ENCODE results near the gene HBE1. TPM values are rescaled to one million over a fixed set of nuclear protein-coding genes. Genes with fewer than 3 reads are reported as not detected.

The HBE1 gene
- total RNA-seq, 1 experiment from 2014 or later = 3.2 TPM

GRCh38 chr11:5289696-5290095 lies 20.0 kb upstream of the HBE1 start:
- H3K4me3 ChIP-seq (ENCODE audit: low read depth in 2 of 2, low read length in 2 of 2) = no peak overlapping the region
- H3K27ac ChIP-seq (ENCODE audit: low read length) = no peak overlapping the region
- no peaks in the 10 kb centered on the region for H3K9me3 ChIP-seq (ENCODE audit: control insufficient read depth, insufficient read depth, low read depth, low read length)
- H3K27me3 ChIP-seq (ENCODE audit: control insufficient read depth, insufficient read depth, low read length) = no peaks in the 10 kb centered on the region
- intact Hi-C loops (cut with micrococcal nuclease; ENCODE audit: unreplicated experiment) (loop anchor here (2.0 to 10.0 kb wide), 3 partner anchors 85 to 1105 kb away; no protein-coding TSS in a partner anchor), in situ Hi-C loops (cut with HindIII; ENCODE audit: low pct_unique_long_range_greater_than_20kb, low sequenced_read_pairs) (no loop called here)
- no peaks in the 10 kb centered on the region for H3K4me1 ChIP-seq (ENCODE audit: control insufficient read depth, insufficient read depth, low read length)
- DNase-seq (ENCODE audit: low read depth, low spot score) = no peak
- ChIA-PET POLR2A (no interaction called here), CTCF (no interaction called here)
- no peak for TF ChIP-seq TCF7L2 (IDR thresholded peaks at IDR 0.05; ENCODE audit: low read depth, low read length)
- no peak for TF ChIP-seq CTCF (IDR thresholded peaks at IDR 0.05)
- TF ChIP-seq SIN3A (IDR thresholded peaks at IDR 0.05; ENCODE audit: borderline replicate concordance, insufficient read depth, low read depth, low read length) = no peak
- no peak for TF ChIP-seq POLR2AphosphoS5 (IDR thresholded peaks at IDR 0.05; ENCODE audit: low read depth, low read length)
- no peak for TF ChIP-seq REST (IDR thresholded peaks at IDR 0.05; ENCODE audit: insufficient read depth in 1 of 2, low read depth in 2 of 2, low read length in 1 of 2)
- no peak for ATAC-seq
- no peaks in the 10 kb centered on the region for H3K36me3 ChIP-seq (ENCODE audit: control insufficient read depth, insufficient read depth, low read length)
- no TSS peak for BruUV-seq (replicated peaks)

- Histone ChIP-seq H3K4me1 (ENCODE audit: control insufficient read depth, insufficient read depth, low read length) (no peaks in the 10 kb centered on the region), H3K27ac (ENCODE audit: low read length) (no peak overlapping the region), H3K27me3 (ENCODE audit: control insufficient read depth, insufficient read depth, low read length) (no peaks in the 10 kb centered on the region), H3K4me3 (ENCODE audit: low read depth in 2 of 2, low read length in 2 of 2) (no peak overlapping the region), H3K9me3 (ENCODE audit: control insufficient read depth, insufficient read depth, low read depth, low read length) (no peaks in the 10 kb centered on the region), H3K36me3 (ENCODE audit: control insufficient read depth, insufficient read depth, low read length) (no peaks in the 10 kb centered on the region)
- ChIA-PET POLR2A (no interaction called here), CTCF (no interaction called here)
- DNase-seq (ENCODE audit: low read depth, low spot score) (no peak), ATAC-seq (no peak)
- in situ Hi-C loops (cut with HindIII; ENCODE audit: low pct_unique_long_range_greater_than_20kb, low sequenced_read_pairs) (no loop called here), intact Hi-C loops (cut with micrococcal nuclease; ENCODE audit: unreplicated experiment) (loop anchor here (10.0 kb wide), 1 partner anchor 1104 kb away; no protein-coding TSS in a partner anchor)
- TF ChIP-seq CTCF (IDR thresholded peaks at IDR 0.05) (no peak), POLR2AphosphoS5 (IDR thresholded peaks at IDR 0.05; ENCODE audit: low read depth, low read length) (no peak)
- no TSS peak for BruUV-seq (replicated peaks)
These were observed 19.3 kb upstream of the HBE1 start for GRCh38 chr11:5288906-5289550.

Data from Panc1 (cell line).